K562 (cell line): Measurements from ENCODE around the gene TFEB. TPM values are rescaled to one million over a fixed set of nuclear protein-coding genes. Genes with fewer than 3 reads are reported as not detected.

Experiments used
- ATAC-seq: fragments of 200-7000 bp; cut with Tn5 transposase; 3 replicates; pipeline ENCODE4 v1.9.1; 2020; ENCODE audit warnings: moderate library complexity
- BruUV-seq: library from RNA; stranded (reverse); fragments of 400-500 nt; replicated peaks from 2 replicates; lab custom pipeline; 2021; lab: Mats Ljungman, UMichigan
- CTCF ChIA-PET: fragments of 300-600 bp; formaldehyde crosslinking; extraction: SDS; loops from one replicate; lab custom pipeline; 2021; ENCODE audit warnings: low intra/inter-chr PET ratio; lab: Yijun Ruan, JAX
- POLR2A ChIA-PET: fragments of 300-600, 350-650 bp; sonication (Branson Sonifier 250); formaldehyde crosslinking; extraction: SDS; loops from one replicate; lab custom pipeline; 2021; ENCODE audit warnings: antibody characterized with exemption, inconsistent platforms; lab: Yijun Ruan, JAX
- DNase-seq, 4 experiments: peaks; one replicate each; pipeline versions ENCODE4 v3.0.0 to v3.0.0-alpha.2; 2011 to 2018; ENCODE audit warnings: low spot score in 3 of 4, mixed read lengths in 3 of 4; ENCODE audit errors: extremely low read depth in 1 of 4
- FAIRE-seq: peaks from 2 replicates; lab custom pipeline; 2011; peaks lifted over from hg19 to GRCh38; lab: Jason Lieb, UNC
- H2AFZ ChIP-seq: 2 replicates; pipeline ENCODE4 v1.6.0; 2011; ENCODE audit warnings: low read depth, low read length, control low read depth, inconsistent platforms
- H3K27ac ChIP-seq: fragments of 200-600 bp; 3 replicates; pipeline ENCODE4 v1.8.0; 2011; ENCODE audit warnings: low read depth, mild to moderate bottlenecking, control low read depth, inconsistent platforms, low read length, moderate library complexity, mixed read lengths; ENCODE audit errors: extremely low read depth
- H3K27me3 ChIP-seq, 2 experiments: fragments of 300-600 bp in 1 of 2; 2 replicates in 1 of 2; 3 replicates in 1 of 2; pipeline versions ENCODE4 v1.6.0 to v1.8.0; 2011; ENCODE audit warnings: inconsistent platforms in 2 of 2, low read length in 2 of 2, mild to moderate bottlenecking in 1 of 2, mixed read lengths in 1 of 2, moderate library complexity in 1 of 2; ENCODE audit not compliant: control insufficient read depth in 2 of 2, insufficient read depth in 2 of 2
- H3K36me3 ChIP-seq: fragments of 300-600 bp; 3 replicates; pipeline ENCODE4 v1.8.0; 2011; ENCODE audit warnings: mild to moderate bottlenecking, low read length, inconsistent platforms; ENCODE audit not compliant: control insufficient read depth, insufficient read depth
- H3K4me1 ChIP-seq, 2 experiments: fragments of 200-600 bp in 1 of 2; replicated peaks in 1 of 2; 2 replicates in 1 of 2; 3 replicates in 1 of 2; pipeline versions ENCODE4 v1.5.1 to v1.8.0; 2011; ENCODE audit warnings: inconsistent platforms in 2 of 2, low read length in 2 of 2, mild to moderate bottlenecking in 1 of 2, mixed read lengths in 1 of 2, moderate library complexity in 1 of 2; ENCODE audit not compliant: control insufficient read depth in 2 of 2, insufficient read depth in 2 of 2
- H3K4me2 ChIP-seq: 2 replicates; pipeline ENCODE4 v1.6.1; 2011; ENCODE audit warnings: low read length, control low read depth, inconsistent platforms, mixed read lengths; ENCODE audit not compliant: insufficient read depth
- H3K4me3 ChIP-seq: fragments of 200-600 bp; sonication (generic), shearing (Covaris generic); 2 replicates; pipeline ENCODE4 v1.5.1; 2016; ENCODE audit warnings: control low read depth, inconsistent platforms
- H3K79me2 ChIP-seq: fragments of 200-600 bp; 3 replicates; pipeline ENCODE4 v1.8.0; 2011; ENCODE audit warnings: low read length, inconsistent platforms; ENCODE audit not compliant: control insufficient read depth, insufficient read depth
- H3K9ac ChIP-seq, 2 experiments: 2 replicates each; pipeline versions ENCODE4 v1.6.0 to v1.6.1; 2011; ENCODE audit warnings: low read depth in 2 of 2, low read length in 2 of 2, control low read depth in 1 of 2, inconsistent platforms in 1 of 2, mild to moderate bottlenecking in 1 of 2, mixed read lengths in 1 of 2; ENCODE audit not compliant: insufficient read depth in 1 of 2
- H3K9me1 ChIP-seq: one replicate; pipeline ENCODE4 v1.6.0; 2011; ENCODE audit warnings: inconsistent platforms, mild to moderate bottlenecking, low read length, moderate library complexity; ENCODE audit not compliant: control insufficient read depth, insufficient read depth
- H3K9me3 ChIP-seq: replicated peaks from 2 replicates; pipeline ENCODE4 v1.5.1; 2011; ENCODE audit warnings: low read depth, low read length, inconsistent platforms; ENCODE audit not compliant: control insufficient read depth, insufficient read depth
- H4K20me1 ChIP-seq: replicated peaks from 2 replicates; pipeline ENCODE4 v1.6.1; 2011; ENCODE audit warnings: low read length, inconsistent platforms, mixed read lengths; ENCODE audit not compliant: control insufficient read depth, insufficient read depth
- AFF1 ChIP-seq, 2 experiments: fragments of 450-650 bp; IDR thresholded peaks; 2 replicates each; pipeline ENCODE4 v1.6.1; 2018; ENCODE audit warnings: mild to moderate bottlenecking in 2 of 2, low read depth in 1 of 2; ENCODE audit not compliant: partially characterized antibody in 2 of 2
- MCM3 ChIP-seq: fragments of 450-650 bp; IDR thresholded peaks from 2 replicates; pipeline ENCODE4 v1.6.1; 2016
- THRB ChIP-seq: fragments of 450-650 bp; formaldehyde crosslinking; conservative IDR thresholded peaks from 2 replicates; pipeline ENCODE4 v1.4.0; 2022; ENCODE audit warnings: mild to moderate bottlenecking, missing genetic modification characterization
- WGBS: fragments of 100-300 bp; shearing (Covaris generic); methylation state at CpG from one replicate; pipeline ENCODE4 v1.1.6; 2016; ENCODE audit warnings: low coverage, mixed read lengths; ENCODE audit not compliant: insufficient coverage; ENCODE audit errors: missing lambda C conversion rate; 5-methylcytosine and 5-hydroxymethylcytosine counted together
- in situ Hi-C: fragments of 300-500 bp; cut with MboI; formaldehyde crosslinking; loops from 4 replicates; pipeline ENCODE4 v1.15.0; 2018; ENCODE audit warnings: inconsistent platforms, mixed read lengths
- intact Hi-C: fragments of 100-400 bp; cut with micrococcal nuclease; formaldehyde crosslinking; loops from 2 replicates; pipeline ENCODE4 v1.14.2; 2022
- polyA plus RNA-seq, 8 experiments: library from polyadenylated mRNA; depleted of rRNA in 4 of 8; stranded (reverse) in 5 of 8; unstranded in 3 of 8; fragments of >200 nt; fragmentation: Nextera tagmentation in 2 of 8; fragmentation: Illumina TruSeq in 1 of 8; extraction: Ambion mirVana in 2 of 8; extraction: Trizol in 1 of 8; gene quantifications; 2 replicates each; pipeline versions ENCODE4 v1.2.1 to v1.2.3, GENCODE V29; 2011 to 2014; ENCODE audit warnings: inconsistent platforms in 1 of 8, missing spikeins in 1 of 8
- total RNA-seq, 7 experiments: library from RNA; depleted of rRNA in 6 of 7; stranded (reverse); fragments of >200 nt in 6 of 7; fragmentation: Illumina TruSeq in 2 of 7; extraction: Trizol in 2 of 7; gene quantifications; 2 replicates each; pipeline versions ENCODE4 v1.2.1 to v1.2.3, GENCODE V29; 2011 to 2021; ENCODE audit warnings: low replicate concordance in 1 of 7

Gene TFEB
- total and polyA plus RNA-seq, 9 of the 15 experiments (the other 6 are each of a cell fraction or from before 2014, with no cell fraction given): 0.04 to 4.7 (median 2.0) TPM

- ATAC-seq (no peak), DNase-seq (no peak), FAIRE-seq (no peak)
- WGBS: 5% methylated on average over 14 of the region's 14 CpGs
- TF ChIP-seq AFF1 (IDR thresholded peaks at IDR 0.05; ENCODE audit: low read depth in 1 of 2, partially characterized antibody in 2 of 2): no peak
- TF ChIP-seq MCM3: 0 out of 2 replicates have a peak, but pooled peaks have one; percentile 40
- TF ChIP-seq THRB (CRISPR knock-in tag): 0 out of 2 replicates have a peak, but pooled peaks have one; percentile 27
- H3K4me1 ChIP-seq: peaks cover 0 to 13% of the 10 kb centered on the region in 2 experiments; a peak in 2 of 5 replicates
- H3K27ac ChIP-seq: no peak overlapping the region
- H3K4me2 ChIP-seq: no peak overlapping the region
- ChIA-PET CTCF (no interaction called here), POLR2A (interaction anchor here (1.4 kb wide), 1 partner anchor 12 kb away, joined by 3 read pairs; no protein-coding TSS in a partner anchor)
- H3K9me1 ChIP-seq: no peaks in the 10 kb centered on the region
- no peak overlapping the region for H2AFZ ChIP-seq
- BruUV-seq: no TSS peak
- H3K9me3 ChIP-seq: no peaks in the 10 kb centered on the region
- in situ Hi-C loops: no loop called here
- peaks cover 12% of the 10 kb centered on the region; the same call in 1 of the 2 replicates for H4K20me1 ChIP-seq
- no peak overlapping the region for H3K4me3 ChIP-seq
- intact Hi-C loops: no loop called here
- no peaks in the 10 kb centered on the region for H3K36me3 ChIP-seq
- H3K79me2 ChIP-seq: no peaks in the 10 kb centered on the region
- peaks cover 66 to 86% of the 10 kb centered on the region in 2 experiments for H3K27me3 ChIP-seq
- no peak overlapping the region for H3K9ac ChIP-seq
Observed at GRCh38 chr6:41656002-41656691, 79.3 kb downstream of the TFEB start.
